Parathyroid adenoma (tissue), 2 donors: Measurements from ENCODE around the gene ZDHHC3.

Source experiments
- H2AFZ ChIP-seq: fragments of 300-600 bp; sonication (generic); one replicate; pipeline ENCODE4 v1.7.0; 2017; ENCODE audit warnings: antibody characterized with exemption, mild to moderate bottlenecking
- H3K27ac ChIP-seq: fragments of 300-600 bp; sonication (generic); one replicate; pipeline ENCODE4 v1.7.0; 2017
- H3K27me3 ChIP-seq: fragments of 300-600 bp; sonication (generic); one replicate; pipeline ENCODE4 v1.7.0; 2017; ENCODE audit warnings: low read length; ENCODE audit not compliant: control insufficient read depth, insufficient read depth
- H3K36me3 ChIP-seq: fragments of 300-600 bp; sonication (generic); one replicate; pipeline ENCODE4 v1.7.0; 2017; ENCODE audit warnings: low read length; ENCODE audit not compliant: control insufficient read depth, insufficient read depth
- H3K4me1 ChIP-seq: fragments of 300-600 bp; sonication (generic); one replicate; pipeline ENCODE4 v1.7.0; 2017; ENCODE audit warnings: control low read depth
- H3K4me2 ChIP-seq: fragments of 300-600 bp; sonication (generic); one replicate; pipeline ENCODE4 v1.7.0; 2017; ENCODE audit warnings: low read length
- H3K4me3 ChIP-seq: fragments of 300-600 bp; sonication (generic); one replicate; pipeline ENCODE4 v1.7.0; 2017; ENCODE audit warnings: low read depth, low read length
- H3K79me2 ChIP-seq: fragments of 300-600 bp; sonication (generic); one replicate; pipeline ENCODE4 v1.7.0; 2017; ENCODE audit warnings: control low read depth
- H3K9ac ChIP-seq: fragments of 300-600 bp; sonication (generic); one replicate; pipeline ENCODE4 v1.7.0; 2017; ENCODE audit warnings: mild to moderate bottlenecking
- H3K9me3 ChIP-seq: fragments of 300-600 bp; sonication (generic); one replicate; pipeline ENCODE4 v1.7.0; 2017; ENCODE audit warnings: low read length; ENCODE audit not compliant: control insufficient read depth
- TF ChIP-seq, protein P1 (sequence below): fragments of 300-600 bp; sonication (generic); IDR thresholded peaks from one replicate; pipeline ENCODE4 v1.7.0; 2017; ENCODE audit warnings: antibody characterized with exemption, mild to moderate bottlenecking
- donor health status: primary hyperparathyroidism.

Gene ZDHHC3

DNA sequence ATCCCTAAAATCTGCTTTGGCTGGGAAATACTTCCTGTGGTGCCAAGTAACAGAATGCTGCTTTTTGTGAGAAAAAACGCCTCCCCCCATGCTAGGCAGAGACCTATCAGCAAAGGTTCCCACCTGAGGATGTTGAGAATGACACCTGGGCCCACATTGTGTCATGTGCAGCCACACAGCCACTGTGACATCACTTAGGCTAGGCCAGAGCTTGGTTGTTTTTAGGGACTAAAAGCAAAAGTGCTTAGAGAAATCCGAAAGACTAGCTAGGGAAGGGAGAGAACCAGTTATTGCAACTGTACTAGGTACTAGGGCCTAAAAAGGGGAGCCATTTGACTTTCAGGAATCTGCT, 6.2 kb downstream of the ZDHHC3 start:
- Histone ChIP-seq H3K36me3 (no peaks in the 10 kb centered on the region), H3K27me3 (no peaks in the 10 kb centered on the region), H3K27ac (no peak overlapping the region), H3K9ac (no peak overlapping the region), H3K9me3 (no peaks in the 10 kb centered on the region), H3K79me2 (peaks cover 87% of the 10 kb centered on the region), H3K4me2 (no peak overlapping the region), H3K4me3 (no peak overlapping the region), H2AFZ (no peak overlapping the region), H3K4me1 (peaks cover 9% of the 10 kb centered on the region)
- TF ChIP-seq, protein P1, sequence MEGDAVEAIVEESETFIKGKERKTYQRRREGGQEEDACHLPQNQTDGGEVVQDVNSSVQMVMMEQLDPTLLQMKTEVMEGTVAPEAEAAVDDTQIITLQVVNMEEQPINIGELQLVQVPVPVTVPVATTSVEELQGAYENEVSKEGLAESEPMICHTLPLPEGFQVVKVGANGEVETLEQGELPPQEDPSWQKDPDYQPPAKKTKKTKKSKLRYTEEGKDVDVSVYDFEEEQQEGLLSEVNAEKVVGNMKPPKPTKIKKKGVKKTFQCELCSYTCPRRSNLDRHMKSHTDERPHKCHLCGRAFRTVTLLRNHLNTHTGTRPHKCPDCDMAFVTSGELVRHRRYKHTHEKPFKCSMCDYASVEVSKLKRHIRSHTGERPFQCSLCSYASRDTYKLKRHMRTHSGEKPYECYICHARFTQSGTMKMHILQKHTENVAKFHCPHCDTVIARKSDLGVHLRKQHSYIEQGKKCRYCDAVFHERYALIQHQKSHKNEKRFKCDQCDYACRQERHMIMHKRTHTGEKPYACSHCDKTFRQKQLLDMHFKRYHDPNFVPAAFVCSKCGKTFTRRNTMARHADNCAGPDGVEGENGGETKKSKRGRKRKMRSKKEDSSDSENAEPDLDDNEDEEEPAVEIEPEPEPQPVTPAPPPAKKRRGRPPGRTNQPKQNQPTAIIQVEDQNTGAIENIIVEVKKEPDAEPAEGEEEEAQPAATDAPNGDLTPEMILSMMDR = no peak

DNA sequence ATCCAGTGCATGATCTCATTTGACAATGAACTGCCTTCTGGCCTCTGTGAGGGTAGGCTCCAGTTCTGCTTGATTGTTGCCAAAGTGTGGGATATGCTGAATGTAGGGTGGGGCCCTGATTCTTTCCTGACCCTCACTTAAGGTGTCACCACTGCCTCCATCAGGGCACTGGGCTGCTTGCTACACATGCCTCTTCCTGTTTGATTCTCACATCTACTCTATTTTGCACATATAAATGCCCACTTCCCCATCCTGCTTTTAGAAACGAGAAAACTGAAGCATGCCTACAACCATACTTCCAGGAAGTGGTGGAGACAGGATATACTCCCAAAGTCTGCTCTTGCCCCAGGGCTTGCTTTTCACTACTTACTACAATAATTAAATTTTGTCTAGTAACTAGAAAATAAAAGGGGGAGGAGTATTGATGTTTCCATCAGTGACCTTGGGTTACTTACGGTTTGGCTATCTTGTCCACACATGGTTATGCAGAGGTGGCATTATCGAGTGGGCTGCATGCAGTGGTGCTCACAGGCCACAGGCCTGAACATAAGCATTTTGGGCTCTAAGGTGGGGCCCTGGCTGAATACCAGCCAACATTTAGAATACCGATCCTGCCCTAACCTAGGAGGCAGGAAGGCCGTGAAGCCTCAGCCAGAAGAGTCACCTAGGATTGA, 6.7 kb downstream of the ZDHHC3 start:
- no peak overlapping the region for H3K4me2 ChIP-seq
- H2AFZ ChIP-seq = no peak overlapping the region
- H3K9ac ChIP-seq = no peak overlapping the region
- no peak overlapping the region for H3K27ac ChIP-seq
- H3K27me3 ChIP-seq = no peaks in the 10 kb centered on the region
- no peaks in the 10 kb centered on the region for H3K36me3 ChIP-seq
- no peak overlapping the region for H3K4me3 ChIP-seq
- H3K9me3 ChIP-seq = no peaks in the 10 kb centered on the region
- TF ChIP-seq, protein P1 = no peak
- H3K4me1 ChIP-seq = peaks cover 4% of the 10 kb centered on the region
- peaks cover 87% of the 10 kb centered on the region for H3K79me2 ChIP-seq

DNA sequence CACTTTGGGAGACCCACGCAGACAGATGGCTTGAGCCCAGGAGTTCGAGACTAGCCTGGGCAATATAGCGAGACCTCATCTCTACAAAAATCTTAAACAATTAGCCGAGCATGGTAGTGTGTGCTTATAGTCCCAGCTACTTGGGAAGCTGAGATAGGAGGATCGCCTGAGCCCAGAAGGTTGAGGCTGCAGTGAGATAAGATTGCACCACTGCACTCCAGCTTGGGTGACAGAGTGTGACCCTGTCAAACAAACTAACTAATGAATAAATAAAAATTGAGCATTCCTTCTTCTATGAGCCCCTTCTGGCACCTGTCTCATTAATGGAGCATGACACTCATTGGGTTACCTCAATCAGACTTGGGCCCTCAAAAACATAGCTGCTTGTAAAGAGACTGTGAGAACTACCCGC, 7.5 kb downstream of the ZDHHC3 start:
- Histone ChIP-seq H3K4me1 (peaks cover 4% of the 10 kb centered on the region), H3K9ac (no peak overlapping the region), H3K4me2 (no peak overlapping the region), H3K4me3 (no peak overlapping the region), H3K9me3 (no peaks in the 10 kb centered on the region), H3K36me3 (no peaks in the 10 kb centered on the region), H2AFZ (no peak overlapping the region), H3K27ac (no peak overlapping the region), H3K79me2 (peaks cover 87% of the 10 kb centered on the region), H3K27me3 (no peaks in the 10 kb centered on the region)
- TF ChIP-seq, protein P1 = no peak

DNA sequence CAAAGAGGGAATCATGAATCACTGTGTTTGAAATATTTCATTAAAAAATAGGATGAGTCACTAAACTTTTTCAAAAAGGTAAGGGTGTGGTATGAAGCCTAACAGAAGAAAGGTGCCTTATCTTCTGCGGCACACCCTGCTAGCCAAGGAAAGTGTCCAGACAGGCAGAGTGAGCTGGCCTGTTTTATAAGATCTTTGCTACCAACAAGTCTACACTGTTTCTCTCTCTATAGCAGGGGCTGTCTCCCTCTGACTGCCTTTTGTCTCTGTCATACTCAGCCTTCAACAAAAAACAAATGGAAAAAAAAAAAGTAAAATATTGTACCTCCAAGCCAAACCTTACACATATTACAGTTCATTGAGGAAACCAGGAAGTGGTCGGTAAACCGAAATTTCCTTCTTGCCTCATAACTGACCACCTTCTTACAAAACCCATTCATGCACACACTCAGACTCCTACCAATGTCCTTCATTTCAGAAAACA, 9.1 kb downstream of the ZDHHC3 start:
- H3K36me3 ChIP-seq = no peaks in the 10 kb centered on the region
- H3K27ac ChIP-seq = no peak overlapping the region
- TF ChIP-seq, protein P1 = no peak
- H3K79me2 ChIP-seq = peaks cover 83% of the 10 kb centered on the region
- H3K4me1 ChIP-seq = peaks cover 4% of the 10 kb centered on the region
- H3K27me3 ChIP-seq = no peaks in the 10 kb centered on the region
- no peak overlapping the region for H3K9ac ChIP-seq
- no peak overlapping the region for H3K4me3 ChIP-seq
- no peaks in the 10 kb centered on the region for H3K9me3 ChIP-seq
- H2AFZ ChIP-seq = no peak overlapping the region
- no peak overlapping the region for H3K4me2 ChIP-seq

DNA sequence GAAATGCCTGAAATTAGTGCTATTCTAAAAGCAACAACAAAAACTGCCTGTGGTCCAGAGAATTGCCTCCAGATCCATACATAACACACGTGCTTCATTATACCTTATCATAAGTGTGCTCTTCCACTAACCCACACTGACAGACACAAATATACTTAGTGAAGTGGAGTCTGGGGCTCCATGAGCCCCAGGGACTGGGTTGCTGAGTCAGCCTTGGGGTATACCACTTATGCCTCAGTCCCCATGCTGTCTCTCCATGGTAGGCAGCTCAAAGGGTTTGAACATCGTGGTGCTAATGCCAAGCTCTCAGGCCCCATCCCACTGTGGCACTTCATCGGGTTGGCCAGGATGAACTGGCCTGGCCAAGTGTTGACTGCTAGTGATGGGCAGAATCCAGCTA, 10.8 kb downstream of the ZDHHC3 start:
- no peaks in the 10 kb centered on the region for H3K9me3 ChIP-seq
- peaks cover 88% of the 10 kb centered on the region for H3K79me2 ChIP-seq
- no peak overlapping the region for H3K4me3 ChIP-seq
- no peak overlapping the region for H3K4me2 ChIP-seq
- H2AFZ ChIP-seq = no peak overlapping the region
- H3K9ac ChIP-seq = no peak overlapping the region
- H3K27ac ChIP-seq = no peak overlapping the region
- H3K4me1 ChIP-seq = no peaks in the 10 kb centered on the region
- H3K36me3 ChIP-seq = no peaks in the 10 kb centered on the region
- no peaks in the 10 kb centered on the region for H3K27me3 ChIP-seq
- TF ChIP-seq, protein P1 = no peak
